Activated CD4-positive, alpha-beta T cell treated with anti-CD3 and anti-CD28 coated beads, Interleukin-2, Interleukin-6, amounts not matched to agents 100 ng/mL and 50 ng/mL, durations not matched to agents 16 hours and 8 hours (primary cell): ENCODE data around the gene CNTN5.

Experiments used
- DNase-seq: peaks from one replicate; pipeline ENCODE4 v3.0.0-alpha.2; 2020

Gene CNTN5

DNA sequence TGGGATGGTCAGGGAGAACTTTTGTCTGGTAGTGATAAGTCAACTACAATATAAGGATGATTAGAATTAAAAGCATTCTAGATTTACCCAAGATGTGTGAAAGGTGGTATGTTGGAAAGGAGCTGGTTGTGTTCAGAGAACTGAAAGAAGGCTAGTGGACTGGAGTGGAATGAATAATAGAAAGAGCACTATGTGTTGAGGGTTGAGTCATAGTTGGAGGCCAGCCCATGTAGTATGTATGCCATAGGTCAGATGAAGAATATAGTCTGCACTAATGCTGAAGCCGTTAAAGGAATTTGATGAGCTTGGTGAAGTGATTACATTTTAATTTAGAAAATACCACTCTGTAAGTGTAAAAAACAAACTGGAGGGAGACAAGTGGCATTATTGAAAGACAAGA lies 514.1 kb downstream of the CNTN5 start:
- DNase-seq, result no peak

DNA sequence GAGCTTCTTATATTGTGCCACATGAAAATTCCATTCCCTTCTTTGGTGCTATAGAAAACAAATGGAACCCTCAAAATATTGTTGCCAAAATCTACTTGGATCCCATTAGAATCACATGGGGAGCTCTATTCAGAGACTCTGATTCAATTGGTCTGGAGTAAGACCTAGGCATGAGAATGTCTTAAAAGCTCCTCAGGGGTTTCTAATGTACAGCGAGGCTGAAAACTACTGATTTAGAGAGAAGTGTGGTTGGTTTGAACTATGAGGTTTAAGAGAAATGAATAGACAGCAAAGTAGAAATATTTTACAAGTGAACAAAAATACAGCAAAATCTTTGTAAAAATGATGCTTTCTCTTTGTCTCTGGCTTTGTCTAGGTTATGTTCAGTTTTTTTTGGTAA lies 514.7 kb downstream of the CNTN5 start:
- no peak for DNase-seq

- no peak for DNase-seq
Observed at GRCh38 chr11:99535819-99536218, 515.1 kb downstream of the CNTN5 start.

- DNase-seq, result no peak
Observed at GRCh38 chr11:99537681-99538080, 516.9 kb downstream of the CNTN5 start.

- DNase-seq, result no peak
Observed at GRCh38 chr11:99545616-99546015, 524.9 kb downstream of the CNTN5 start.

- DNase-seq, result no peak
Observed at GRCh38 chr11:99548264-99548663, 527.5 kb downstream of the CNTN5 start.

DNA sequence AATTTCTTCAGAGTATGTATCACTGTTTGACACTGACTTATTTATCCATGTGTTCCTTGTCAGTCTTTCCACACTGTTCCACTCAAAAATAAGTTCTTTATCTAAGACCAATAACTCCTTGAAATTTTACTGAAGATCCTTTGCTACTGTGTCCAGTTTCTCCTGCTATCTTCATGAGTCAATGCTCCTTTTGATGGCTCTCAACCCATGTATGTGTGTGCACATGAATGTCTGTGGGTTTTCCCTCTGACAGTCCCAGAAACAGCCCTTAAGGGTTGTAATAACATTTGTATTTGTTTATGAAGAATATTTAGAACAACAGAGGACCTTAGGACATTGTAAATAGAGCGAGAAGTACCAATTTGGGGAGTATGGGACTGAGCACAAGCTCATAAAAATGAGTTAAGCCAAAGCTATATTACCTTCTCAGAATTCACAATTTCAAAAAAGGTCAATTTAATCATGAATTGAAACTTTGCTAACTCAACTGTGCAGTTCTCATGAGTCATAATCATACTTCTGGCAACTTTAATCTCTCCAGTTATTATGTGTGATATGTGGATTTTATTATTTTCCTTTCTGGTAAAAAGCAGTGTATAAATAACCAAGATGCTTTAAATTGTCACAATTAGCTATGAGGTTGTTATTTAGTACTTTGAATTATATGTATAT lies 533.6 kb downstream of the CNTN5 start:
- DNase-seq, result no peak

DNA sequence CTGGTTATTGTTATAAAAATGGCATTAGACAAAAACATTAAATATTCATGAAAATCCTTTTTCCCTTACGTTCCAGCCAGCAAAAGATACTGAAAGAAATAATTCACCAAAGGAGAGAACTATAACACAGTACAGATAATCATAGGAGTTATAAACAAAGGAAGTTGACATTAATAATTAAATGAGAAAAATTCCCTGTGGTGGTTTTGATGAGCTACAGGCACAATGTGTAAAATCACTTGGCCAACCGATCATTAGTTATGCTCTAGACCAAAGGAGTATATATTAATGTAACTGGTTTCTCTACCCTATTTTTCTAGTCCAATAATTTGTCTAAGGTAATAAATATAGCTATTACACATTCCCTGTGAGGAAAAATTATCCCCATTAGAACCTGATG lies 534.7 kb downstream of the CNTN5 start:
- DNase-seq, result no peak

GRCh38 chr11:99565333-99565732 lies 544.6 kb downstream of the CNTN5 start:
- no peak for DNase-seq

DNA sequence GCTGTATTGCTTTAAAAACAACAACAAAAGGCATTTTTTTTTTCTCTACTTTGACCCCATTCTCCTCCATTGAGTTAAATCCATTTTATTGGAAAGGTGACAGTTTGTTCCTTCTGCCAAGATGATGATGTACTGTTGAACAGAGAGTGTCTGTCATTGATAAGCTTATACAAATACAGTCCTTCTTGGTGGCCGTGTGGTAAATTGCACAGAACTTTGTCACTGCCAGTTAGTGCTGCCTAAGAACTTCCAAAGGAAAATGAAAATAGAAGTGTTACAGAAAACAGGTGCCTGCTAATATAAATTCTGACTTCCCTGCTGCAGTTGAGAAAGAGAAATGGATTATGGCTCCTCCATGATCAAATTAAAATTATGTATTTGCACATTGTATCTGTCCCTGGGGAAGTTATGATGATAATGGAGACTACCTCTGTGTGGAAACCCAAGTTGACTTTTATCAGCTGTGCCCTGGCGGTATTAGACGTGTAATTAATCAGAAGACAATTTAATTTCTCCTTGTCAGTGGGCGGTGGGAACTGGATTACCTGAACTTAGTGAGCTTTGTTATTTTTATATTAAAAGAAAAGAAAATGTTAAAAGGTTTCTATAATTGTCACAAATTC lies 546.7 kb downstream of the CNTN5 start:
- no peak for DNase-seq

DNA sequence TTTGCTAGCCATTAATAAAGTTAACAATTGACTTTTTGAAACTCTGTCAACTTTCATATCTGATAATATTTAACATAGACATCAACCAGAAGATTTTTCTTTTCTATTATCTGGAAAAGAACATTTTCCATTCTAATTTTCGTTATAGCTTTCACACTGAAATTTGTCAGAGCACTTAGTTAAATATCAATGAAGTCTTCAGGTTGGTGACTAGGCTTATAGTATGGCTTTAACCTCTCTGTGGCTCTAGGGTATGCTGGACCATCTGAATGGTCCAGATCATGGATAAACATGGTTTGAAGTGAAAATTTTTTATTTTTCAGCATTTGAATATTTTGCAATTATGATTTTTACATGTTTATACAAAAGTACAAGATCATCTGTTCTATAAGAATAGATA lies 548.1 kb downstream of the CNTN5 start:
- DNase-seq, result no peak

- no peak for DNase-seq
Observed at GRCh38 chr11:99571094-99571493, 550.3 kb downstream of the CNTN5 start.

- DNase-seq, result no peak
Observed at GRCh38 chr11:99584830-99585229, 564.1 kb downstream of the CNTN5 start.

DNA sequence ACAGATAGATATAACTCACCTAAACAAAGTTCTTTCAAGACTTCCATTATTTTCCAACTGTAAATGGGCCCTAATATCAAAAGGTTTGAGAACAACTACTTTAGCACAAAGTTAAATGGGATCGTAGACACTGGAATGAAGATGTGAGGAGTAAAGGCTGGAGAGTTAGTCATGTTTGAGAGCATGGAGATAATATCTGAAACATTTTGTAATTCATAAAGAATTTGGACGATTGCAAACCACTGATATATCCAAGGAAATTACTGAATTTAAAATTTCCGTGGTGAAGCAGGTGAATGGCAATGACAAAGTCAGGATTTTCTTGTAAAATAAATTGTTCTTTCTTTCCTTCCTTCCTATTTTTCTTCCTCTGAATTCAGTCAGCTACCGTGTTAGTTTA lies 564.9 kb downstream of the CNTN5 start:
- no peak for DNase-seq

GRCh38 chr11:99589771-99590170 lies 569.0 kb downstream of the CNTN5 start:
- no peak for DNase-seq

- no peak for DNase-seq
Observed at GRCh38 chr11:99592266-99592665, 571.5 kb downstream of the CNTN5 start.

DNA sequence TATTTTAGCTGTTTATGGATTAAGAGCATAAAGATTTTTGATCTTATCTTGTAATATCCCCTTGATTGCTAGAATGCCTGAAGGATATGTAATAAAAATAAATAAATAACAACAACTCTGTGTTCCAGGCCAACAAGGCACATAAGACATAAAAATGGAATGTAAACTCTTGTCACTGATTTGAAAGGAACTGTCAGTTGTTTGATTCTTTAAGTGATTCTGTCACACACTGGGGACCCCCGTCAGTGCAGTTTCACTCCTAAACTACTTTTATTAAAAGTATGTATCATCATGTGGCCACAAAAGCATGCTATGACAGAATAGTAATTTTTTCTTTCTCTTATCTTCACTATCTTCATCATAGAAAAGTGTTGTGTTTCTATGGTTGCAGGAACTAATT lies 572.4 kb downstream of the CNTN5 start:
- no peak for DNase-seq

DNA sequence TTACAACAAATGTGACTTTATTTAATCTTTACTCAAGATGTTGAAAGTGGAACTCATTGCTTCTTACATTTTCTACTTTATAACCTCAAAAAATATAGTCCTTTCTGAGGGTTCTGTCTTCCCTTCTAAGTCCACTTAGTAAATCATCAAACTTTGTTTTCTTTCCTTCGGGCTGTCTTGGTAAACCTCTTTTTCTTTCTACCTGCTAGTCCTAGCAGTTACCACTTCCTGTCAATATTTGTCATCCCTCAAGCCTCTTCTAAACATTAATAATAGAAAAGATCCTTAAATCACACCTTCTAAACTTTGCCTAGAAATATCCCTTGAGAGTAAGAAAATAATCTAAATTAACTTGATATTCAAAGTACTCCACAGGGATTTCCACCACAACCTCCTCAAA lies 580.4 kb downstream of the CNTN5 start:
- DNase-seq, result no peak

GRCh38 chr11:99614352-99614751 lies 593.6 kb downstream of the CNTN5 start:
- DNase-seq, result no peak

DNA sequence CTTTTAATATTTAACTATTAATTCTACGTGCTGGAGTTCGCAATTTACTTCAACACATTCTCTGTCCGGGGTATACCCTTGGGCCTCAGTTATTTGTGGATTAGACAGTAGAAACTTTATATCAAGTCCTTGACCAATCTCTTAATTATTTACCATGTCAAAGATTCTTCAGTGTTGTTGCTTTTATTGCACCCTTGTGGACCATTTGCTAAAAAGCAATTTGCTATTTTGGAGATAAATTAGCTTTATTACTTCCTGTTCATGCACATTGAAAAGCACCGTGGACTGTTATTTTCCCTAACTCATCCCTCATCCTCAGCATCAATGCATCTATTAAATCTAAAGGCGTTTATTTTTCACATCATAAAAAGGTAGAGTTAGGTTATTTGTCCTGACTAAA lies 609.9 kb downstream of the CNTN5 start:
- DNase-seq, result no peak

- DNase-seq, result no peak
Observed at GRCh38 chr11:99631618-99632017, 610.9 kb downstream of the CNTN5 start.

GRCh38 chr11:99632969-99633368 lies 612.2 kb downstream of the CNTN5 start:
- DNase-seq, result no peak

GRCh38 chr11:99634581-99634980 lies 613.8 kb downstream of the CNTN5 start:
- no peak for DNase-seq

DNA sequence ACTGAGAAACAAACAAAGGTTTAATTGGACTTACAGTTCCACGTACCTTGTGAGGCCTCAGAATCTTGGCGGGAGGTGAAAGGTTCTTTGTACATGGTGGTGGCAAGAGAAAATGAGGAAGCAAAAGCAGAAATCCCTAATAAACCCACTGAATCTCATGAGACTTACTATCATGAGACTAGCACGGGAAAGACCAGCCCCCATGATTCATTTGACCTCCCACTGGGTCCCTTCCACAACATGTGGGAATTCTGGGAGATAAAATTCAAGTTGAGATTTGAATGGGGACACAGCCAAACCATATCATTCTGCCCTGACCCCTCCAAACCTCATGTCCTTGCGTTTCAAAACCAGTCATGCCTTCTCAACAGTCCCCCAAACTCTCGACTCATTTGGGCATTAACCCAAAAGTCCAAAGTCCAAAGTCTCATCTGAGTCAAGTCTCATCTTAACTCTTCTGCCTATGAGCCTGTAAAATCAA lies 617.4 kb downstream of the CNTN5 start:
- no peak for DNase-seq

- DNase-seq, result no peak
Observed at GRCh38 chr11:99640671-99641070, 619.9 kb downstream of the CNTN5 start.
